GM23338 (cell line): Measurements from ENCODE around the gene FAM162A. TPM values are rescaled to one million over a fixed set of nuclear protein-coding genes. Genes with fewer than 3 reads are reported as not detected.

Source experiments
- ATAC-seq: fragments of 200-7000 bp; cut with Tn5 transposase; 3 replicates; pipeline ENCODE4 v1.9.1; 2020
- DNase-seq: peaks from one replicate; pipeline ENCODE4 v3.0.0-alpha.2; 2015; ENCODE audit warnings: low spot score
- H2AFZ ChIP-seq: fragments of 200-600 bp; sonication (generic); 2 replicates; pipeline ENCODE4 v1.8.0; 2016; ENCODE audit warnings: antibody characterized with exemption, mild to moderate bottlenecking, moderate library complexity
- H3F3A ChIP-seq: fragments of 200-600 bp; sonication (generic); replicated peaks from 2 replicates; pipeline ENCODE4 v1.8.0; 2017; ENCODE audit warnings: antibody characterized with exemption, mixed run types, low read depth
- H3K27ac ChIP-seq: fragments of 200-600 bp; sonication (generic); 2 replicates; pipeline ENCODE4 v1.6.1; 2016; ENCODE audit warnings: low read depth
- H3K27me3 ChIP-seq: fragments of 200-600 bp; sonication (generic); 2 replicates; pipeline ENCODE4 v1.8.0; 2016; ENCODE audit warnings: mild to moderate bottlenecking, mixed run types, moderate library complexity; ENCODE audit not compliant: insufficient read depth
- H3K36me3 ChIP-seq: fragments of 200-600 bp; sonication (generic); 2 replicates; pipeline ENCODE4 v1.8.0; 2016; ENCODE audit warnings: mild to moderate bottlenecking; ENCODE audit not compliant: insufficient read depth
- H3K4me1 ChIP-seq: fragments of 200-600 bp; sonication (generic); 2 replicates; pipeline ENCODE4 v1.8.0; 2016; ENCODE audit warnings: mild to moderate bottlenecking, moderate library complexity; ENCODE audit not compliant: insufficient read depth
- H3K4me2 ChIP-seq: fragments of 200-600 bp; sonication (generic); 2 replicates; pipeline ENCODE4 v1.7.1; 2017; ENCODE audit warnings: mixed run types
- H3K4me3 ChIP-seq: fragments of 200-600 bp; sonication (generic); 2 replicates; pipeline ENCODE4 v1.6.1; 2016; ENCODE audit warnings: mixed run types
- H3K79me2 ChIP-seq: fragments of 200-600 bp; sonication (generic); replicated peaks from 2 replicates; pipeline ENCODE4 v1.8.0; 2017; ENCODE audit warnings: mild to moderate bottlenecking; ENCODE audit not compliant: insufficient read depth
- H3K9me2 ChIP-seq: fragments of 200-600 bp; sonication (generic); 2 replicates; pipeline ENCODE4 v1.8.0; 2017; ENCODE audit not compliant: insufficient read depth
- H4K20me1 ChIP-seq: fragments of 200-600 bp; sonication (generic); replicated peaks from 2 replicates; pipeline ENCODE4 v1.8.0; 2017; ENCODE audit warnings: mild to moderate bottlenecking; ENCODE audit not compliant: insufficient read depth
- H3K27ac Mint-ChIP-seq: 2 replicates; pipeline ENCODE4 v1.8.0; 2020; ENCODE audit warnings: inconsistent platforms, mild to moderate bottlenecking, moderate library complexity, mixed read lengths
- H3K27me3 Mint-ChIP-seq: 3 replicates; pipeline ENCODE4 v1.8.0; 2022; ENCODE audit warnings: low read depth, mild to moderate bottlenecking, moderate library complexity, mixed read lengths, inconsistent platforms; ENCODE audit not compliant: insufficient read depth, poor library complexity
- H3K36me3 Mint-ChIP-seq: 3 replicates; pipeline ENCODE4 v1.8.0; 2021; ENCODE audit warnings: low read depth, mild to moderate bottlenecking, inconsistent platforms, moderate library complexity, mixed read lengths
- H3K4me1 Mint-ChIP-seq: 3 replicates; pipeline ENCODE4 v1.8.0; 2020; ENCODE audit warnings: mild to moderate bottlenecking, inconsistent platforms, mixed read lengths
- H3K4me3 Mint-ChIP-seq: 3 replicates; pipeline ENCODE4 v1.8.0; 2021; ENCODE audit warnings: moderate library complexity, mild to moderate bottlenecking, inconsistent platforms, mixed read lengths
- H3K9me3 Mint-ChIP-seq: 3 replicates; pipeline ENCODE4 v1.8.0; 2020; ENCODE audit warnings: moderate library complexity, mild to moderate bottlenecking, inconsistent platforms, mixed read lengths
- CREB1 ChIP-seq: fragments of 250-450 bp; sonication (Bioruptor Pico); IDR thresholded peaks from 2 replicates; pipeline ENCODE4 v1.5.0; 2020; ENCODE audit warnings: low read depth, mild to moderate bottlenecking, moderate library complexity
- CTCF ChIP-seq, 2 experiments: fragments of 200-600 bp in 1 of 2; sonication (generic) in 1 of 2; conservative IDR thresholded peaks; 2 replicates each; pipeline versions ENCODE4 v1.5.1 to v1.6.1; 2016 to 2017; ENCODE audit warnings: antibody characterized with exemption in 2 of 2, low read depth in 2 of 2, mild to moderate bottlenecking in 2 of 2, moderate library complexity in 1 of 2
- ETS1 ChIP-seq: IDR thresholded peaks from 2 replicates; pipeline ENCODE4 v1.6.1; 2016; ENCODE audit warnings: antibody characterized with exemption
- EZH2 ChIP-seq: fragments of 200-600 bp; sonication (generic); IDR thresholded peaks from one replicate; pipeline ENCODE4 v1.8.0; 2017; ENCODE audit warnings: antibody characterized with exemption, mild to moderate bottlenecking, low read depth; ENCODE audit not compliant: unreplicated experiment
- NANOG ChIP-seq: IDR thresholded peaks from 2 replicates; pipeline ENCODE4 v1.6.1; 2016; ENCODE audit warnings: antibody characterized with exemption, borderline replicate concordance
- POLR2AphosphoS5 ChIP-seq: IDR thresholded peaks from 2 replicates; pipeline ENCODE4 v1.6.1; 2016; ENCODE audit warnings: antibody characterized with exemption, low read depth
- REST ChIP-seq: IDR thresholded peaks from one replicate; pipeline ENCODE4 v1.6.1; 2018; ENCODE audit warnings: antibody characterized with exemption; ENCODE audit not compliant: unreplicated experiment
- ZNF114 ChIP-seq: fragments of 250-450 bp; sonication (Bioruptor Pico); IDR thresholded peaks from 2 replicates; pipeline ENCODE4 v1.5.0; 2020; ENCODE audit warnings: mild to moderate bottlenecking, moderate library complexity
- ZNF331 ChIP-seq: fragments of 250-450 bp; sonication (Bioruptor Pico); IDR thresholded peaks from 2 replicates; pipeline ENCODE4 v1.5.0; 2020; ENCODE audit warnings: low read depth, mild to moderate bottlenecking, moderate library complexity
- ZNF462 ChIP-seq: fragments of 250-450 bp; sonication (Bioruptor Pico); IDR thresholded peaks from 2 replicates; pipeline ENCODE4 v1.5.0; 2020; ENCODE audit warnings: mild to moderate bottlenecking, moderate library complexity
- polyA plus RNA-seq: library from polyadenylated mRNA; unstranded; fragments of >200 nt; fragmentation: Nextera tagmentation; extraction: Ambion mirVana; gene quantifications from 2 replicates; pipeline ENCODE4 v1.2.1, GENCODE V29; 2016
- total RNA-seq: library from RNA; depleted of rRNA; stranded (reverse); fragments of >200 nt; shearing (Covaris generic); gene quantifications from 2 replicates; pipeline ENCODE4 v1.2.3, GENCODE V29; 2014

The FAM162A gene
- total and polyA plus RNA-seq, 2 experiments from 2014 or later = 35.9 to 234 TPM

GRCh38 chr3:122365073-122365472, 18.9 kb upstream of the FAM162A start:
- no peak overlapping the region for H3K27ac Mint-ChIP-seq

More at GRCh38 chr3:122365073-122365472, 18.9 kb upstream of the FAM162A start:
- peaks cover 4% of the 10 kb centered on the region; the same call in 1 of the 2 replicates for H4K20me1 ChIP-seq
- DNase-seq (no peak), ATAC-seq (no peak)
- H3K4me1 ChIP-seq = peaks cover 3% of the 10 kb centered on the region; the same call in 1 of the 2 replicates
- no peak overlapping the region for H3K4me2 ChIP-seq
- peaks cover 55% of the 10 kb centered on the region for H3K36me3 Mint-ChIP-seq
- H3F3A ChIP-seq = no peaks in the 10 kb centered on the region
- H3K4me3 ChIP-seq = no peak overlapping the region
- no peak overlapping the region for H3K27ac ChIP-seq
- TF ChIP-seq ETS1 (no peak), ZNF462 (CRISPR knock-in tag) (no peak), ZNF331 (CRISPR knock-in tag) (no peak), CTCF (conservative IDR thresholded peaks at IDR 0.05; ENCODE audit: low read depth in 2 of 2) (no peak), REST (no peak), EZH2 (no peak), NANOG (no peak), ZNF114 (CRISPR knock-in tag) (no peak), POLR2AphosphoS5 (no peak), CREB1 (CRISPR knock-in tag) (no peak)
- no peaks in the 10 kb centered on the region for H3K79me2 ChIP-seq
- no peaks in the 10 kb centered on the region for H3K27me3 ChIP-seq
- H3K27me3 Mint-ChIP-seq = peaks cover 2% of the 10 kb centered on the region
- no peak overlapping the region for H2AFZ ChIP-seq
- no peaks in the 10 kb centered on the region for H3K9me3 Mint-ChIP-seq
- H3K9me2 ChIP-seq = no peaks in the 10 kb centered on the region
- H3K4me1 Mint-ChIP-seq = peaks cover 4% of the 10 kb centered on the region
- no peak overlapping the region for H3K4me3 Mint-ChIP-seq
- H3K36me3 ChIP-seq = peaks cover 13% of the 10 kb centered on the region; the same call in 1 of the 2 replicates
